Fibroblast of the aortic adventitia (primary cell): Measurements from ENCODE around the gene CTH. TPM values are rescaled to one million over a fixed set of nuclear protein-coding genes. Genes with fewer than 3 reads are reported as not detected.

Experiments used
- DNase-seq: peaks from one replicate; pipeline ENCODE4 v3.0.0-alpha.2; 2010; ENCODE audit warnings: low read depth
- H3K4me3 ChIP-seq: 2 replicates; pipeline ENCODE4 v1.5.1; 2011; ENCODE audit warnings: low read depth, mild to moderate bottlenecking, control low read depth, low read length, moderate library complexity
- total RNA-seq: library from RNA; depleted of rRNA; stranded (reverse); fragments of >200 nt; gene quantifications from 2 replicates; pipeline ENCODE4 v1.2.3, GENCODE V29; 2012; ENCODE audit warnings: low replicate concordance
- TF ChIP-seq, protein P1 (sequence below): IDR thresholded peaks from 2 replicates; pipeline ENCODE4 v1.5.1; 2011; ENCODE audit warnings: mild to moderate bottlenecking, low read length, control low read depth, inconsistent platforms; ENCODE audit not compliant: insufficient read depth

The CTH gene
- total RNA-seq, 1 donor: 7.6 TPM

DNA sequence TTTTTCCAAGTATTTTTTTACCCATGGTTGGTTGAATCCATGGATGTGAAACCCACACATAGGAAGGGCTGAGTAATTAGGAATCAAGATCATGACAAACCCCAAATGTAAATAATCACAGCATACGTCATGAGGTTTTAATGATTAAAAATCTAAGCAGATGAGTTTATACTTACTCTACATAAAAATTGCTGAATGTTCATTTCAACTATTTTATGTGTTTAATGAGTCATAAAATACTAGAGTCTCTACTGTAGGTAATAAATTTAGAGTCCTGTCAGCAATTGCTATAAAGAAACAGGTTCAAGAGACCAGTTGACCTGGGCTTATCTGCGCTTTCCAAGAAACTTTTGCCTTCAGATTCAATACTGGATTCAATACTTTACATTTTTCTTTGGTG lies 18.2 kb downstream of the CTH start:
- H3K4me3 ChIP-seq: no peak overlapping the region
- TF ChIP-seq, protein P1, sequence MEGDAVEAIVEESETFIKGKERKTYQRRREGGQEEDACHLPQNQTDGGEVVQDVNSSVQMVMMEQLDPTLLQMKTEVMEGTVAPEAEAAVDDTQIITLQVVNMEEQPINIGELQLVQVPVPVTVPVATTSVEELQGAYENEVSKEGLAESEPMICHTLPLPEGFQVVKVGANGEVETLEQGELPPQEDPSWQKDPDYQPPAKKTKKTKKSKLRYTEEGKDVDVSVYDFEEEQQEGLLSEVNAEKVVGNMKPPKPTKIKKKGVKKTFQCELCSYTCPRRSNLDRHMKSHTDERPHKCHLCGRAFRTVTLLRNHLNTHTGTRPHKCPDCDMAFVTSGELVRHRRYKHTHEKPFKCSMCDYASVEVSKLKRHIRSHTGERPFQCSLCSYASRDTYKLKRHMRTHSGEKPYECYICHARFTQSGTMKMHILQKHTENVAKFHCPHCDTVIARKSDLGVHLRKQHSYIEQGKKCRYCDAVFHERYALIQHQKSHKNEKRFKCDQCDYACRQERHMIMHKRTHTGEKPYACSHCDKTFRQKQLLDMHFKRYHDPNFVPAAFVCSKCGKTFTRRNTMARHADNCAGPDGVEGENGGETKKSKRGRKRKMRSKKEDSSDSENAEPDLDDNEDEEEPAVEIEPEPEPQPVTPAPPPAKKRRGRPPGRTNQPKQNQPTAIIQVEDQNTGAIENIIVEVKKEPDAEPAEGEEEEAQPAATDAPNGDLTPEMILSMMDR: no peak
- DNase-seq: no peak

DNA sequence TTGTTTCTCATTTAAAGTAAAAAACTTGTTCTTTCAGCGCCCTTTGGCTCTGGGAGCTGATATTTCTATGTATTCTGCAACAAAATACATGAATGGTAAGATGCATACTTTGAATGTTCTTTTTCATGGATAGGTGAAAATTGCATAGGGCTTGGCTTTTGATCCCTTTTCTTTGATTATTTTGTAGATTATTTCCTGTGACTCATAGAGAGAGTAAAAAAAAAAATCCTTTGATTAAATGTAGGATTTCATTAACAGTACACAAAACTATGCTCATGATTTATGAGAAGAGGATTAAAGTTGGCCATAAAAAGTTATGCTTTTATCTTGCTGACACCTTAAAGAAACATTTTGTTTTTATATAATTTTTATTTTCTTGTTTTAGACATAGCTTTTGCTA lies 18.7 kb downstream of the CTH start:
- H3K4me3 ChIP-seq: no peak overlapping the region
- no peak for DNase-seq
- TF ChIP-seq, protein P1: no peak

DNA sequence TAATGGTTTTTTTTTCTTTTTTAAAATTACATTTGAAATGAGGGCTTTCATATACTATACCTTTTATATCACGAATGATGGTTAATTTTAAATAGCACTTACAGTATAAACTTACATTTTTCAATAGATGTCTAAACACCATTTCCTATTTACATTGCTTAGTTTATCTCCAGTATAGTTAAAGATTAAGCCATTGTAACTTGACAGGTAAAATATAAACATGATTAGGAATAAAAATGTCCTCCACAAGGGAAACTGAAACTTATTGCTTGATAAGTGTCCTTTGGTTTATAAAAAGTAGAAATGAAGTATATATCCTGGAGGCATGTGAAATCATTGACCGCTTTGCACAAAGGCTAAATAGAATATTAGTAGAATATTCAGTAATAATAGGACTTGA lies 20.2 kb downstream of the CTH start:
- no peak overlapping the region for H3K4me3 ChIP-seq
- DNase-seq: no peak
- TF ChIP-seq, protein P1: no peak

DNA sequence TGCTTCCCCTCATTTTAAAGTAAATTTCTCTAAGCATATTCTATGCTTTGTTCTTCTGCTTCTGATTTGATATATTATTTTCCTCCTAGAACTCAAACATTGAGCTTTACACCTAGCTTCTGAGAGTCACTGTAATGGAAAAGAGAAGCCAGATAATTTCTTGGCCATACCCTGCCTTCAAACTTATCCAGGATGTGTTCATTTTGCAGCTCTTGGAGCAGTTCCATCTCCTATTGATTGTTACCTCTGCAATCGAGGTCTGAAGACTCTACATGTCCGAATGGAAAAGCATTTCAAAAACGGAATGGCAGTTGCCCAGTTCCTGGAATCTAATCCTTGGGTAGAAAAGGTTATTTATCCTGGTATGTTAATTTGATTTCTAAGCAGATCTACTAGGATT lies 20.8 kb downstream of the CTH start:
- DNase-seq: no peak
- TF ChIP-seq, protein P1: no peak
- H3K4me3 ChIP-seq: no peak overlapping the region

DNA sequence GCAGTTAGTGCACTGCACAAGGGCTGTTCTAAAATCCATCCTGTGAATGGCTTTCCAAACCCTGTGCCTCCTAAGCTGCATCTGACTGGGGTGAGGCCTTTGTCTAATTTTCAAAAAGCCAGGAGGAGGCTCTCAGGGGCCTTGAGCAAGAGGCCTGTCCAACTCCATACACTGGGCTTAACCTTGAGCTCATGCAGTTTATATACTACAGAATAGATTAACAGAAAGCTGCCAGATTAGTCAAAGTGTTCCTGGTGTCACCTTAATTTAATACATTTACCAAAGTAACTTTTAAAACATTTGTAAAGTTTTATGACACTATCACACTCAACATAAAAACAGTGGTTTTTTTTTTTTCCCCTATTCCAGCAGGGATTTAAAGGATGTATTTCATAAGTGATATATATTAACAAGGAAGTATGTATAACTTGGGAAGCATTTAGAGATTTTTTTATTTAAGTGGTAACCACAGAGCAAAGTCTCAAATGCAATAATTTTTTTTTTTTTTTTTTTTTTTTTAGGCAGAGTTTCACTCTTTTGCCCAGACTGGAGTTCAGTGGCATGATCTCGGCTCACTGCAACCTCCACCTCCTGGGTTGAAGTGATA lies 23.3 kb downstream of the CTH start:
- TF ChIP-seq, protein P1: no peak
- no peak overlapping the region for H3K4me3 ChIP-seq
- DNase-seq: no peak

DNA sequence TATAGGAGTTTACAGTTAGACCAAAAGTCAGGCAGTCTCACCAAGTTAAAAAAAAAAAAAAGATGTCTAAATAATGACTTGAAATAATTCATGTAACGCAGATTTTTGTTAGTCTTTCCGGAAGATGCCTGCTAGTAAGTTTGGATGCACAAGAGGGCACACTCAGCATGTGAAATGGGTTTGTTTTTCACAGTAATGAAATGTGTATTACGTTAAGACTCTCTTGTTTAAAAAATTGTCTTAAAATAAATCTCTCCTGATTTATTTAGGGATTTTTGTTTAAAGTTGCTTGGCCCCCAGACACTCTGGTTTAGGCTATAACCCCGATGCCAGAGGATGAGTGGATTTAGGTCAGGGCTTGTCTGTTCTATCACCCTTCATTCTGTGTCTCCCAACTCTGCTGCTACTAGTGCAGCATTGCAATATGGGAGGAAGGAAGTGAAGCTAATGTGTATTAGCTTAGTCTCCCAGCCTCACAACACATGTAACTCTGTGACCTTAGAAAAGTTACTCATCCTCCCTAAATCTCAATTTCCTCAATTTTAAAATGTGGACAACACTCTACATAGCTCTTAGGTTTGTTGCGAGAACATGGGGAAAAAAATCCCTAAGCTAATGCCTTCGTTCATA lies 25.7 kb downstream of the CTH start:
- TF ChIP-seq, protein P1: peak; percentile 61
- no peak overlapping the region for H3K4me3 ChIP-seq
- peak; percentile 77 for DNase-seq
